Measurements from ENCODE around the gene RAC3. TPM values are rescaled to one million over a fixed set of nuclear protein-coding genes. Genes with fewer than 3 reads are reported as not detected.
A peak's percentile ranks its signal among the peaks of the same experiment; 100 is the strongest.

RAC3 gene
- total RNA-seq, 1 experiment from 2014 or later: 24.8 TPM

GRCh38 chr17:82022981-82023446 lies 8.5 kb upstream of the RAC3 start, which contains the start of gene LRRC45:
Gene LRRC45, plus strand, starts transcription at chr17:82023305. Its CDS starts 339 bp downstream, at chr17:82023644.
- TF ChIP-seq EZH2 (IDR thresholded peaks at IDR 0.05; ENCODE audit: borderline replicate concordance, low read depth, low read length, poor library complexity, severe bottlenecking) (no peak), CTCF (conservative IDR thresholded peaks at IDR 0.05; ENCODE audit: low read depth, low read length) (no peak)
- DNase-seq (ENCODE audit: low spot score): peak; percentile 100
- Histone ChIP-seq H3K27ac (ENCODE audit: low read depth, low read length, poor library complexity, severe bottlenecking) (peak within 1 kb of the TSS; percentile 75), H3K4me1 (ENCODE audit: insufficient read depth, low read length, poor library complexity, severe bottlenecking) (peaks cover 20% of the 10 kb centered on the region), H3K4me3 (ENCODE audit: low read depth, low read length, poor library complexity, severe bottlenecking) (peak within 1 kb of the TSS; percentile 97), H3K9me3 (ENCODE audit: low read depth, low read length, poor library complexity, severe bottlenecking) (no peaks in the 10 kb centered on the region), H3K27me3 (replicated peaks; ENCODE audit: insufficient read depth, low read depth, low read length, poor library complexity) (no peaks in the 10 kb centered on the region), H3K36me3 (ENCODE audit: insufficient read depth, low read length, poor library complexity, severe bottlenecking) (peaks cover 13% of the 10 kb centered on the region)
- ChIA-PET POLR2A (ENCODE audit: low non-redundant PET) (interaction anchor here (0.6 to 1.2 kb wide), 5 partner anchors 15 to 310 kb away, joined by 3 to 23 read pairs (median 3); partner anchors contain the start of gene DCXR), CTCF (interaction anchor here (1.7 to 4.1 kb wide), 2 partner anchors 15 to 63 kb away, joined by 6 to 23 read pairs; partner anchors contain the start of gene DCXR)
- intact Hi-C loops (cut with micrococcal nuclease; ENCODE audit: unreplicated experiment): loop anchor here (5.0 kb wide), 1 partner anchor 66 kb away; no protein-coding TSS in a partner anchor
- no TSS peak for BruUV-seq (replicated peaks)

- peaks cover 10% of the 10 kb centered on the region for H3K36me3 ChIP-seq (ENCODE audit: insufficient read depth, low read length, poor library complexity, severe bottlenecking)
- POLR2A ChIA-PET (ENCODE audit: low non-redundant PET): interaction anchor here (0.6 to 1.2 kb wide), 3 partner anchors 14 to 311 kb away, joined by 3 to 4 read pairs (median 3); partner anchors contain the start of gene DCXR
- CTCF ChIA-PET: interaction anchor here (1.7 to 4.1 kb wide), 2 partner anchors 14 to 64 kb away, joined by 6 to 23 read pairs; partner anchors contain the start of gene DCXR
- no TSS peak for BruUV-seq (replicated peaks)
- intact Hi-C loops (cut with micrococcal nuclease; ENCODE audit: unreplicated experiment): loop anchor here (5.0 kb wide), 1 partner anchor 66 kb away; no protein-coding TSS in a partner anchor
- peaks cover 20% of the 10 kb centered on the region for H3K4me1 ChIP-seq (ENCODE audit: insufficient read depth, low read length, poor library complexity, severe bottlenecking)
- peak overlapping the region; percentile 97 for H3K4me3 ChIP-seq (ENCODE audit: low read depth, low read length, poor library complexity, severe bottlenecking)
- TF ChIP-seq EZH2 (IDR thresholded peaks at IDR 0.05; ENCODE audit: borderline replicate concordance, low read depth, low read length, poor library complexity, severe bottlenecking) (no peak), CTCF (conservative IDR thresholded peaks at IDR 0.05; ENCODE audit: low read depth, low read length) (no peak)
- H3K9me3 ChIP-seq (ENCODE audit: low read depth, low read length, poor library complexity, severe bottlenecking): no peaks in the 10 kb centered on the region
- no peaks in the 10 kb centered on the region for H3K27me3 ChIP-seq (replicated peaks; ENCODE audit: insufficient read depth, low read depth, low read length, poor library complexity)
- no peak for DNase-seq (ENCODE audit: low spot score)
- H3K27ac ChIP-seq (ENCODE audit: low read depth, low read length, poor library complexity, severe bottlenecking): peak overlapping the region; percentile 72
Measured at GRCh38 chr17:82023447-82024241, 7.8 kb upstream of the RAC3 start.

DNA sequence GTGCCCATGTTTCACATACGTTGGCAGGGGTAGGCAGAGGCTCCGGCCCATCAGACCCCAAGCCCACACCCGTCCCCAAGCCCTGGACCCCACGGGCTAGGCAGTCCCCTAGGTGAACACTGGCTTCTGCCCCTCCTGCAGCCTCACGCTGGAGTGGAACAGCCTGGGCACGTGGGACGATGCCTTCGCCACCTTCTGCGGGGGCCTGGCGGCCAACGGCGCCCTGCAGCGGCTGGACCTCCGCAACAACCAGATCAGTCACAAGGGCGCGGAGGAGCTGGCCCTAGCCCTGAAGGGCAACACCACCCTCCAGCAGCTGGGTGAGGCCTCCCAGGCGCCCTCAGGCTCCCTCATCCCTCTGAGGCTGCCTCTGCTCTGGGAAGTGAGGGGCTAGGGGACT lies 6.6 kb upstream of the RAC3 start:
- ChIA-PET CTCF (no interaction called here), POLR2A (ENCODE audit: low non-redundant PET) (no interaction called here)
- no peak for TF ChIP-seq EZH2 (IDR thresholded peaks at IDR 0.05; ENCODE audit: borderline replicate concordance, low read depth, low read length, poor library complexity, severe bottlenecking)
- TF ChIP-seq CTCF (conservative IDR thresholded peaks at IDR 0.05; ENCODE audit: low read depth, low read length): no peak
- Histone ChIP-seq H3K4me1 (ENCODE audit: insufficient read depth, low read length, poor library complexity, severe bottlenecking) (peaks cover 20% of the 10 kb centered on the region), H3K27ac (ENCODE audit: low read depth, low read length, poor library complexity, severe bottlenecking) (no peak overlapping the region), H3K4me3 (ENCODE audit: low read depth, low read length, poor library complexity, severe bottlenecking) (no peak overlapping the region), H3K27me3 (replicated peaks; ENCODE audit: insufficient read depth, low read depth, low read length, poor library complexity) (no peaks in the 10 kb centered on the region), H3K9me3 (ENCODE audit: low read depth, low read length, poor library complexity, severe bottlenecking) (no peaks in the 10 kb centered on the region), H3K36me3 (ENCODE audit: insufficient read depth, low read length, poor library complexity, severe bottlenecking) (peaks cover 5% of the 10 kb centered on the region)
- intact Hi-C loops (cut with micrococcal nuclease; ENCODE audit: unreplicated experiment): loop anchor here (5.0 kb wide), 1 partner anchor 68 kb away; no protein-coding TSS in a partner anchor
- no peak for DNase-seq (ENCODE audit: low spot score)
- BruUV-seq (replicated peaks): no TSS peak
